HEK293 (cell line): Measurements from ENCODE around the gene APBA1.

Experiments
- CTCF ChIA-PET: fragments of 350-600 bp; formaldehyde crosslinking; extraction: SDS; loops from one replicate; lab custom pipeline; 2021; ENCODE audit warnings: antibody characterized with exemption; lab: Yijun Ruan, JAX
- POLR2A ChIA-PET: fragments of 300-600 bp; formaldehyde crosslinking; extraction: SDS; loops from one replicate; lab custom pipeline; 2020; ENCODE audit warnings: antibody characterized with exemption, inconsistent platforms; lab: Yijun Ruan, JAX
- H3K27ac ChIP-seq: fragments of 200-500 bp; sonication (Bioruptor generic); 2 replicates; pipeline ENCODE4 v1.5.1; 2014; ENCODE audit warnings: low read depth, low read length, control low read depth, inconsistent platforms; ENCODE audit errors: extremely low read depth
- H3K36me3 ChIP-seq, 2 experiments: fragments of 200-500 bp in 1 of 2; sonication (Bioruptor generic) in 1 of 2; 1 replicate in 1 of 2; 2 replicates in 1 of 2; pipeline ENCODE4 v1.5.1; 2014 to 2017; ENCODE audit warnings: inconsistent platforms in 2 of 2, low read length in 2 of 2; ENCODE audit not compliant: control insufficient read depth in 2 of 2, insufficient read depth in 1 of 2
- H3K4me1 ChIP-seq: fragments of 200-500 bp; sonication (Bioruptor generic); 2 replicates; pipeline ENCODE4 v1.5.1; 2014; ENCODE audit warnings: mild to moderate bottlenecking, low read length, inconsistent platforms; ENCODE audit not compliant: control insufficient read depth, insufficient read depth
- H3K4me3 ChIP-seq: 2 replicates; pipeline ENCODE4 v1.5.1; 2011; ENCODE audit warnings: low read depth, mild to moderate bottlenecking, control low read depth, low read length, moderate library complexity
- H3K9me3 ChIP-seq: fragments of 200-500 bp; sonication (Bioruptor generic); 2 replicates; pipeline ENCODE4 v1.5.1; 2014; ENCODE audit warnings: low read depth, low read length, inconsistent platforms; ENCODE audit not compliant: control insufficient read depth, insufficient read depth
- GLI4 ChIP-seq: fragments of 450-650 bp; formaldehyde crosslinking; IDR thresholded peaks from 2 replicates; pipeline ENCODE4 v1.5.1; 2016; ENCODE audit warnings: missing biosample characterization, missing genetic modification characterization
- SCRT2 ChIP-seq: fragments of 450-650 bp; formaldehyde crosslinking; IDR thresholded peaks from 2 replicates; pipeline ENCODE4 v1.5.1; 2016; ENCODE audit warnings: missing biosample characterization, missing genetic modification characterization
- YY1 ChIP-seq: fragments of 450-650 bp; formaldehyde crosslinking; IDR thresholded peaks from 2 replicates; pipeline ENCODE4 v1.5.1; 2018; ENCODE audit warnings: missing biosample characterization, missing genetic modification characterization
- ZBTB10 ChIP-seq: fragments of 450-650 bp; formaldehyde crosslinking; IDR thresholded peaks from 2 replicates; pipeline ENCODE4 v1.5.1; 2016; ENCODE audit warnings: missing biosample characterization, missing genetic modification characterization
- ZFHX2 ChIP-seq: fragments of 450-650 bp; formaldehyde crosslinking; conservative IDR thresholded peaks from 2 replicates; pipeline ENCODE4 v1.5.1; 2016; ENCODE audit warnings: missing biosample characterization, missing genetic modification characterization
- ZFP37 ChIP-seq: fragments of 450-650 bp; formaldehyde crosslinking; IDR thresholded peaks from 2 replicates; pipeline ENCODE4 v1.5.1; 2016; ENCODE audit warnings: missing biosample characterization, missing genetic modification characterization
- ZNF121 ChIP-seq: fragments of 450-650 bp; formaldehyde crosslinking; IDR thresholded peaks from 2 replicates; pipeline ENCODE4 v1.5.1; 2016; ENCODE audit warnings: missing biosample characterization, missing genetic modification characterization
- ZNF350 ChIP-seq: fragments of 450-650 bp; formaldehyde crosslinking; IDR thresholded peaks from 2 replicates; pipeline ENCODE4 v1.5.0; 2017; ENCODE audit warnings: missing biosample characterization, mild to moderate bottlenecking, missing genetic modification characterization
- ZNF354C ChIP-seq: fragments of 450-650 bp; formaldehyde crosslinking; IDR thresholded peaks from 2 replicates; pipeline ENCODE4 v1.5.1; 2016; ENCODE audit warnings: missing biosample characterization, missing genetic modification characterization, low read depth, borderline replicate concordance
- ZNF398 ChIP-seq: fragments of 450-650 bp; formaldehyde crosslinking; IDR thresholded peaks from 2 replicates; pipeline ENCODE4 v1.5.1; 2017; ENCODE audit warnings: missing biosample characterization, missing genetic modification characterization
- ZNF423 ChIP-seq: fragments of 450-650 bp; formaldehyde crosslinking; IDR thresholded peaks from 2 replicates; pipeline ENCODE4 v1.5.1; 2016; ENCODE audit warnings: missing biosample characterization, missing genetic modification characterization
- ZNF518A ChIP-seq: fragments of 450-650 bp; formaldehyde crosslinking; conservative IDR thresholded peaks from 2 replicates; pipeline ENCODE4 v1.5.1; 2016; ENCODE audit warnings: low read depth, missing biosample characterization, missing genetic modification characterization
- ZNF600 ChIP-seq: fragments of 450-650 bp; formaldehyde crosslinking; IDR thresholded peaks from 2 replicates; pipeline ENCODE4 v1.5.1; 2016; ENCODE audit warnings: missing biosample characterization, missing genetic modification characterization
- ZNF626 ChIP-seq: fragments of 450-650 bp; sonication (Bioruptor Pico); formaldehyde crosslinking; IDR thresholded peaks from 2 replicates; pipeline ENCODE4 v1.5.1; 2018; ENCODE audit warnings: missing biosample characterization, missing genetic modification characterization, inconsistent platforms
- ZNF76 ChIP-seq: fragments of 450-650 bp; formaldehyde crosslinking; IDR thresholded peaks from 2 replicates; pipeline ENCODE4; 2016; ENCODE audit warnings: low read depth, missing biosample characterization, missing genetic modification characterization, borderline replicate concordance
- TF ChIP-seq, protein P1 (sequence below): fragments of 450-650 bp; formaldehyde crosslinking; IDR thresholded peaks from 2 replicates; pipeline ENCODE4 v1.5.1; 2016; ENCODE audit warnings: missing biosample characterization, missing genetic modification characterization

Gene APBA1

GRCh38 chr9:69671879-69672595 is at the start of gene APBA1 (continued):
- TF ChIP-seq YY1 (tag by site-specific recombination), result peak; percentile 28; the same call in 1 of the 2 replicates
- peak; percentile 46 for TF ChIP-seq ZNF398
- TF ChIP-seq ZBTB10 (tag by site-specific recombination), result 0 out of 2 replicates have a peak, but pooled peaks have one; percentile 24
- 0 out of 2 replicates have a peak, but pooled peaks have one; percentile 24 for TF ChIP-seq ZNF600

GRCh38 chr9:69719983-69720382 is 47.8 kb upstream of the APBA1 start:
- peaks cover 0 to 46% of the 10 kb centered on the region in 2 experiments; a peak in 2 of 3 replicates for H3K36me3 ChIP-seq
- ChIA-PET POLR2A (no interaction called here), CTCF (interaction anchor here (0.7 kb wide), 1 partner anchor 88 kb away, joined by 3 read pairs; no protein-coding TSS in a partner anchor)
- H3K4me3 ChIP-seq, result no peak overlapping the region
- H3K4me1 ChIP-seq, result no peaks in the 10 kb centered on the region
- H3K27ac ChIP-seq, result no peak overlapping the region
- no peaks in the 10 kb centered on the region for H3K9me3 ChIP-seq
- TF ChIP-seq ZNF423, result no peak
- TF ChIP-seq ZNF76, result no peak
- TF ChIP-seq, protein P1, sequence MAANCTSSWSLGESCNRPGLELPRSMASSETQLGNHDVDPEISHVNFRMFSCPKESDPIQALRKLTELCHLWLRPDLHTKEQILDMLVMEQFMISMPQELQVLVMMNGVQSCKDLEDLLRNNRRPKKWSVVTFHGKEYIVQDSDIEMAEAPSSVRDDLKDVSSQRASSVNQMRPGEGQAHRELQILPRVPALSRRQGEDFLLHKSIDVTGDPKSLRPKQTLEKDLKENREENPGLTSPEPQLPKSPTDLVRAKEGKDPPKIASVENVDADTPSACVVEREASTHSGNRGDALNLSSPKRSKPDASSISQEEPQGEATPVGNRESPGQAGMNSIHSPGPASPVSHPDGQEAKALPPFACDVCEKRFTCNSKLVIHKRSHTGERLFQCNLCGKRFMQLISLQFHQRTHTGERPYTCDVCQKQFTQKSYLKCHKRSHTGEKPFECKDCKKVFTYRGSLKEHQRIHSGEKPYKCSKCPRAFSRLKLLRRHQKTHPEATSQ (tag by site-specific recombination), result no peak
- no peak for TF ChIP-seq ZFP37 (tag by site-specific recombination)
- TF ChIP-seq ZNF626, result no peak
- TF ChIP-seq ZNF354C, result no peak
- no peak for TF ChIP-seq ZFHX2
- TF ChIP-seq ZNF121, result no peak
- TF ChIP-seq GLI4, result no peak
- no peak for TF ChIP-seq ZNF350 (tag by site-specific recombination)
- no peak for TF ChIP-seq ZNF518A (tag by site-specific recombination)
- TF ChIP-seq SCRT2 (tag by site-specific recombination), result no peak
